ENCODE results near the gene RTEL1.

The RTEL1 gene

GRCh38 chr20:63662813-63663189 is 4.7 kb downstream of the RTEL1 start:
- no peak overlapping the region for H3K4me3 ChIP-seq (ENCODE audit: control insufficient read depth, low read depth, low read length)
- TF ChIP-seq CTCF (IDR thresholded peaks at IDR 0.05; ENCODE audit: control insufficient read depth, insufficient read depth, low read depth, low read length, missing control alignments): no peak
- DNase-seq (ENCODE audit: low read depth): no peak

GRCh38 chr20:63663332-63664066 is 5.4 kb downstream of the RTEL1 start:
- DNase-seq (ENCODE audit: low read depth): no peak
- no peak overlapping the region for H3K4me3 ChIP-seq (ENCODE audit: control insufficient read depth, low read depth, low read length)
- no peak for TF ChIP-seq CTCF (IDR thresholded peaks at IDR 0.05; ENCODE audit: control insufficient read depth, insufficient read depth, low read depth, low read length, missing control alignments)

GRCh38 chr20:63664143-63664851 is 6.2 kb downstream of the RTEL1 start:
- DNase-seq (ENCODE audit: low read depth): no peak
- H3K4me3 ChIP-seq (ENCODE audit: control insufficient read depth, low read depth, low read length): no peak overlapping the region
- no peak for TF ChIP-seq CTCF (IDR thresholded peaks at IDR 0.05; ENCODE audit: control insufficient read depth, insufficient read depth, low read depth, low read length, missing control alignments)

- no peak for DNase-seq (ENCODE audit: low read depth)
- H3K4me3 ChIP-seq (ENCODE audit: control insufficient read depth, low read depth, low read length): no peak overlapping the region
- no peak for TF ChIP-seq CTCF (IDR thresholded peaks at IDR 0.05; ENCODE audit: control insufficient read depth, insufficient read depth, low read depth, low read length, missing control alignments)
These were observed 6.9 kb downstream of the RTEL1 start for GRCh38 chr20:63664861-63665594.

GRCh38 chr20:63665708-63666107 is 7.6 kb downstream of the RTEL1 start:
- TF ChIP-seq CTCF (IDR thresholded peaks at IDR 0.05; ENCODE audit: control insufficient read depth, insufficient read depth, low read depth, low read length, missing control alignments): no peak
- no peak for DNase-seq (ENCODE audit: low read depth)
- H3K4me3 ChIP-seq (ENCODE audit: control insufficient read depth, low read depth, low read length): no peak overlapping the region

- no peak overlapping the region for H3K4me3 ChIP-seq (ENCODE audit: control insufficient read depth, low read depth, low read length)
- no peak for TF ChIP-seq CTCF (IDR thresholded peaks at IDR 0.05; ENCODE audit: control insufficient read depth, insufficient read depth, low read depth, low read length, missing control alignments)
- no peak for DNase-seq (ENCODE audit: low read depth)
These were observed 9.7 kb downstream of the RTEL1 start for GRCh38 chr20:63667858-63668257.
